Thyroid gland (tissue), 4 donors: ENCODE results near the gene TLR3.

Source experiments
- CTCF ChIP-seq, 6 experiments: fragments of 200-600 bp in 3 of 6; fragments of 450-650 bp in 3 of 6; sonication (generic) in 3 of 6; IDR thresholded peaks; one replicate each; pipeline ENCODE4 v1.5.1; 2016 to 2019; ENCODE audit warnings: antibody characterized with exemption in 6 of 6, mild to moderate bottlenecking in 2 of 6, inconsistent platforms in 1 of 6, moderate library complexity in 1 of 6
- POLR2A ChIP-seq, 2 donors: fragments of 450-650 bp; IDR thresholded peaks; one replicate each; pipeline ENCODE4 v1.6.1; 2017; ENCODE audit warnings: antibody characterized with exemption in 2 of 2, mild to moderate bottlenecking in 2 of 2, moderate library complexity in 1 of 2

GRCh38 chr4:186040316-186040715 lies 28.6 kb upstream of the TLR3 start:
- TF ChIP-seq CTCF (IDR thresholded peaks at IDR 0.05) (no peak), POLR2A (IDR thresholded peaks at IDR 0.05) (no peak)
